HG03520 (cell line): ENCODE data around the gene FAM184A.

Experiments used
- ATAC-seq: cut with Tn5 transposase; IDR thresholded peaks from one replicate; pipeline ENCODE4 v1.9.1; 2021; ENCODE audit warnings: mild to moderate bottlenecking, moderate library complexity; ENCODE audit not compliant: unreplicated experiment

The FAM184A gene

GRCh38 chr6:118970866-118971265 is 107.6 kb downstream of the FAM184A start:
- no peak for ATAC-seq

- ATAC-seq: no peak
Observed at GRCh38 chr6:118968416-118968815, 110.0 kb downstream of the FAM184A start.

GRCh38 chr6:118967239-118967638 is 111.2 kb downstream of the FAM184A start:
- ATAC-seq: no peak

GRCh38 chr6:118965843-118966370 is 112.6 kb downstream of the FAM184A start:
- ATAC-seq: no peak

GRCh38 chr6:118965371-118965770 is 113.1 kb downstream of the FAM184A start:
- no peak for ATAC-seq

GRCh38 chr6:118963003-118963402 is 115.5 kb downstream of the FAM184A start:
- no peak for ATAC-seq

- ATAC-seq: no peak
Observed at GRCh38 chr6:118959903-118960302, 118.6 kb downstream of the FAM184A start.

- no peak for ATAC-seq
Observed at GRCh38 chr6:118953391-118953790, 125.1 kb downstream of the FAM184A start.

GRCh38 chr6:118952683-118953082 is 125.8 kb downstream of the FAM184A start:
- no peak for ATAC-seq

GRCh38 chr6:118945217-118945616 is 133.2 kb downstream of the FAM184A start:
- no peak for ATAC-seq

- ATAC-seq: no peak
Observed at GRCh38 chr6:118940770-118941169, 137.7 kb downstream of the FAM184A start.

- ATAC-seq: no peak
Observed at GRCh38 chr6:118939683-118940082, 138.8 kb downstream of the FAM184A start.

- ATAC-seq: no peak
Observed at GRCh38 chr6:118935978-118936703, 142.3 kb downstream of the FAM184A start.

- peak; percentile 6 for ATAC-seq
Observed at GRCh38 chr6:118935331-118935668, 143.2 kb downstream of the FAM184A start.

GRCh38 chr6:118934461-118935330 is 143.8 kb downstream of the FAM184A start, which contains the start of gene MCM9:
TSS of gene MCM9 (minus strand) at chr6:118935159. CDS start at chr6:118931723, 3,436 bp downstream.
- peak; percentile 94 for ATAC-seq

GRCh38 chr6:118933855-118934460 is 144.5 kb downstream of the FAM184A start:
- peak; percentile 0 for ATAC-seq

- ATAC-seq: no peak
Observed at GRCh38 chr6:118932421-118932820, 146.0 kb downstream of the FAM184A start.

- ATAC-seq: no peak
Observed at GRCh38 chr6:118931436-118931835, 147.0 kb downstream of the FAM184A start.

GRCh38 chr6:118930680-118931079 is 147.8 kb downstream of the FAM184A start:
- no peak for ATAC-seq

GRCh38 chr6:118923035-118923434 is 155.4 kb downstream of the FAM184A start:
- ATAC-seq: no peak

GRCh38 chr6:118921084-118921483 is 157.4 kb downstream of the FAM184A start:
- no peak for ATAC-seq
